NCI-H748 (cell line): ENCODE data around the gene SNX2.
"Not testable (repeated sequence)": the region's sequence is repeated elsewhere in the genome, so short reads cannot be mapped to it uniquely, and the experiment has no call there.

Experiments
- DNase-seq: peaks from one replicate; lab custom pipeline; 2025; ENCODE audit not compliant: unreplicated experiment; lab: John Stamatoyannopoulos, UW

Gene SNX2

GRCh38 chr5:122839731-122840130, 64.9 kb downstream of the SNX2 start:
- DNase-seq, result no peak

GRCh38 chr5:122842016-122842580, 67.2 kb downstream of the SNX2 start:
- no peak for DNase-seq

GRCh38 chr5:122844136-122844909, 69.4 kb downstream of the SNX2 start:
- DNase-seq, result peak; percentile 40

GRCh38 chr5:122844910-122845228, 70.0 kb downstream of the SNX2 start:
- no peak for DNase-seq

- peak; percentile 93 for DNase-seq
Measured at GRCh38 chr5:122845229-122846050, 70.6 kb downstream of the SNX2 start, which contains the start of gene SNX24. TSS of gene SNX24 (plus strand) at chr5:122845613. CDS start at chr5:122845634, 21 bp downstream.

- DNase-seq, result peak; percentile 67
Measured at GRCh38 chr5:122846051-122846550, 71.2 kb downstream of the SNX2 start.

GRCh38 chr5:122847687-122848081, 72.8 kb downstream of the SNX2 start:
- peak; percentile 9 for DNase-seq

- no peak for DNase-seq
Measured at GRCh38 chr5:122849771-122850170, 74.9 kb downstream of the SNX2 start.

- DNase-seq, result not testable (repeated sequence)
Measured at GRCh38 chr5:122857538-122857937, 82.7 kb downstream of the SNX2 start.

- peak; percentile 49 for DNase-seq
Measured at GRCh38 chr5:122858451-122858850, 83.6 kb downstream of the SNX2 start.

GRCh38 chr5:122863240-122863639, 88.4 kb downstream of the SNX2 start:
- no peak for DNase-seq

- DNase-seq, result no peak
Measured at GRCh38 chr5:122863721-122864120, 88.8 kb downstream of the SNX2 start.

- no peak for DNase-seq
Measured at GRCh38 chr5:122864400-122864799, 89.5 kb downstream of the SNX2 start.

GRCh38 chr5:122864842-122865241, 90.0 kb downstream of the SNX2 start:
- no peak for DNase-seq

- no peak for DNase-seq
Measured at GRCh38 chr5:122870219-122870856, 95.5 kb downstream of the SNX2 start.

- DNase-seq, result no peak
Measured at GRCh38 chr5:122871661-122872060, 96.8 kb downstream of the SNX2 start.

- DNase-seq, result no peak
Measured at GRCh38 chr5:122874179-122874875, 99.4 kb downstream of the SNX2 start.

GRCh38 chr5:122877518-122877917, 102.6 kb downstream of the SNX2 start:
- DNase-seq, result no peak

GRCh38 chr5:122879076-122879475, 104.2 kb downstream of the SNX2 start:
- DNase-seq, result no peak
